Activated naive CD8-positive, alpha-beta T cell treated with anti-CD3 and anti-CD28 coated beads, Interleukin-2, amount 10 ng/mL, durations not matched to agents 7 days and 5 days (primary cell): ENCODE measurements around the gene TDRD5. TPM values are rescaled to one million over a fixed set of nuclear protein-coding genes. Genes with fewer than 3 reads are reported as not detected.

ENCODE experiments used
- ATAC-seq: fragments of 150-1000 bp; cut with Tn5 transposase; one replicate; pipeline ENCODE4 v1.10.0; 2021; ENCODE audit warnings: low read depth, moderate library complexity
- POLR2A ChIA-PET: fragments of 350-600 bp; sonication (Branson Sonifier 250); formaldehyde crosslinking; loops from one replicate; lab custom pipeline; 2021; ENCODE audit warnings: antibody characterized with exemption; lab: Charles Lee
- DNase-seq: peaks from one replicate; pipeline ENCODE4 v3.0.0; 2021
- H3K27ac Mint-ChIP-seq: one replicate; pipeline ENCODE4 v1.8.0; 2022; ENCODE audit warnings: mild to moderate bottlenecking, mixed read lengths
- H3K27me3 Mint-ChIP-seq: one replicate; pipeline ENCODE4 v1.8.0; 2022; ENCODE audit warnings: mild to moderate bottlenecking, moderate library complexity, mixed read lengths
- H3K36me3 Mint-ChIP-seq: one replicate; pipeline ENCODE4 v1.8.0; 2021; ENCODE audit warnings: mild to moderate bottlenecking, mixed read lengths
- H3K4me1 Mint-ChIP-seq: one replicate; pipeline ENCODE4 v1.8.0; 2021; ENCODE audit warnings: mixed read lengths
- H3K4me3 Mint-ChIP-seq: one replicate; pipeline ENCODE4 v1.8.0; 2022; ENCODE audit warnings: mild to moderate bottlenecking, moderate library complexity, mixed read lengths
- H3K9me3 Mint-ChIP-seq: one replicate; pipeline ENCODE4 v1.8.0; 2021; ENCODE audit warnings: mixed read lengths
- total RNA-seq, 2 experiments: library from RNA; stranded (reverse); gene quantifications; one replicate each; pipeline ENCODE4 v1.2.3, GENCODE V29; 2021

Gene TDRD5, protein sequence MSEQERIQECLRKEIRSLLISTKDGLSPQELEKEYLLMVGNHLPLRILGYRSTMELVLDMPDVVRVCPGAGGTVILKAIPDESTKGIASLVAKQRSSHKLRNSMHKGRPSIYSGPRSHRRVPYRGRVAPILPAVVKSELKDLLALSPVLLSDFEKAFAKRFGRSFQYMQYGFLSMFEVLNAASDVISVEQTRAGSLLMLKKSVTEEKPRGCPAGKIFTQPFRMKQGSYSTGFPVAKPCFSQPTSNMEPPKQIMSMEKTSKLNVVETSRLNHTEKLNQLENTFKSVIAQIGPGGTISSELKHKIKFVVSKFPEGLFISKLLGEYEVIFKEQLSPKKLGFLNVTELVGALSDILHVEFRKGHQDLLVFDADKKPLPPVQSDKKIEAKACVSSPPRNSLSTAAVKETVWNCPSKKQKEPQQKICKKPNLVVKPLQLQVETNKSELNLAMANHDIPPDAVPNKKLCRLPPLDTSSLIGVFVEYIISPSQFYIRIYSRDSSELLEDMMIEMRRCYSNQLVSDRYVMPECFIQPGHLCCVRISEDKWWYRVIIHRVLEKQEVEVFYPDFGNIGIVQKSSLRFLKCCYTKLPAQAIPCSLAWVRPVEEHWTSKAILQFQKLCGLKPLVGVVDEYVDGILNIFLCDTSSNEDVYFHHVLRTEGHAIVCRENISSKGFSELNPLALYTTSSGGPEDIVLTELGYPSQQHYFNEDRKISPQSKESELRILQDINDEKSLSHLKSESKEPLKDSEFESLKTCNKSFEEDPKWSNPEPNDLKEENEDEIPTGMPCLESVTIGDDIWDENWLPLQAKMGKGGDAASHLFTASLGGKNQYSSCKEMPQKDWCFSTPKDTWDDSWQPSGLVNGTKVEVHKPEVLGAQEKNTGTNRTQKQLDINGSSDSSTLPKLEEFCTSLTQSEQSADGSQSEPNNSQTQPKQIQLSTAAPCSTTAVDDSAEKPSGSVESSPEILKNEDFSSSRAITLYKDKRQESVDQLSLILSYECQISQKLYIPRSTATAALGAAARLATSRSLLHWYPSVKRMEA
- total RNA-seq = not detected

DNA sequence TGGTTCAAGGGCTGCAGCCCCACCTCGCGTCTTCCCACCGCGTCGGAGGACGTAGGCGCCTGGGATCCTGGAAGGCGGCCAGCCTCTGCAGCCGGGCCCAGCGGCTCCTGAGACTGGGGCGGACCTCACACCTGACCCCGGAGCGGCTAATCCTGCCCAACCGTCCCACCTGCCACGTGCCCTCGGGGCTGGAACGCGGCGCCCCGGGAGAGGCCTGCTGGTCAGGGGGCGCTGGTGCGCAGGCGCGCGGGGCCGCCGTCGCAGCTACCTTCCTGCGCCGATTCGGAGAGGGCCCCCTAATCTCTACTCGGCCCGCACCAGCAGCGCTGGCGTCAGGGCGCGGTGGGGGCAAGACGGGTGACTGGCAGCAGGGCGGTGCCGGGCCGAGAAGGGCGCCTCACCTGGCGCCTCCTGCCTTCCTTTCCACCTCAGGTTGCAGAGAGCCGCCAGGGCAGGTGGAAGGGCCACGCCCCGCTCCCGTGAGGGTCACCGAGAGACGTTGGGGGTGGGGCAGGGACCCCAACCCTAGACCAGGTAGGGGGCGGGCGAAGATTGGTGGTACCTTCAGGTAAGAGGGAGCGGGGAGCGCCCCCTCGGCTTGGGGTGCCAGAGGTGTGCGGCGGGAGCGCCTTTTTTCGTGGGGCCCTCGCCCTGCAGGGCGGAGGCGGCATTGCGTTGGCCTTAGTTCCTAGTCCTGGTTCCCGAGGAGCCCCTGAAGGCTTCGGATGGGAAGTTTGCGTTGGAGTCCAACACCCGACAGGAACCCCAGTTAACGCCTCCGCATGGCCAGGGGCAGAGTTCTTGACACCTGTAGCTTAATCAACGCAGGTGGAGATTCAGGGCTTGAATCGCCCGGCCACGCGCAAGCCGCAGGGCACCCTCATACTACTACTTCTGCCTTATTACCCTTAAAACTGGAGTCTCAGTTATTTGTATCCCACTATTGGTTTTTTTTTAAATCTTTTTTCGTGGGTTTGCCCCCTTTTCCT is at the start of gene TDRD5:
TSS of gene TDRD5 (plus strand) at position 241 of the 989 bp plus-strand sequence. CDS start 784 bp downstream, outside the sequence.
- no peak within 1 kb of the TSS for H3K4me3 Mint-ChIP-seq

DNA sequence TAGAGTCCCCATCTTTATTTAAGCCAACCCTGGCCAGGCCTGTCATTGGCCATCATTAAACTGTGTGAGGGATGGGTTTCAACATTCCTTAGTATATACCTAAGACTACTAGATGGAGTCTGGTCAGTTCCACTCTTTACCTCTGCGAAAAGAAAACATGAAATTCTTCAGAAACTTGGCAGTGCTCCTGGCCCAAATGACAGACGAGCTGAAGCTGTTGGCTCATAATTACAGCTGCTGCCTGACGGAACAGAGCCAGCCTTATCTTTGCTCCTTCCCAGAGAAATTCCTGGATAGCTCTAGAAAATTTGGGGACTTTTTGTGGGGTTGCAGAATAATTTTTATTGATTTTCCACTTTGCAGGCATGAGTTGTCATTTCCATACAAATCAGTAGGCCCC is 46.3 kb upstream of the TDRD5 start:
- no peak for ATAC-seq
- no peaks in the 10 kb centered on the region for H3K9me3 Mint-ChIP-seq
- H3K27me3 Mint-ChIP-seq = peaks cover 2% of the 10 kb centered on the region
- POLR2A ChIA-PET = no interaction called here
- DNase-seq = no peak
- H3K4me1 Mint-ChIP-seq = no peaks in the 10 kb centered on the region
- H3K27ac Mint-ChIP-seq = no peak overlapping the region
- no peak overlapping the region for H3K4me3 Mint-ChIP-seq
- H3K36me3 Mint-ChIP-seq = no peaks in the 10 kb centered on the region

More for the DNA sequence above, at the start of gene TDRD5:
- ATAC-seq (no peak), DNase-seq (no peak)
- POLR2A ChIA-PET = no interaction called here
- Mint-ChIP-seq H3K4me1 (no peaks in the 10 kb centered on the region), H3K27me3 (peaks cover 39% of the 10 kb centered on the region), H3K36me3 (no peaks in the 10 kb centered on the region), H3K27ac (no peak within 1 kb of the TSS), H3K9me3 (no peaks in the 10 kb centered on the region)

DNA sequence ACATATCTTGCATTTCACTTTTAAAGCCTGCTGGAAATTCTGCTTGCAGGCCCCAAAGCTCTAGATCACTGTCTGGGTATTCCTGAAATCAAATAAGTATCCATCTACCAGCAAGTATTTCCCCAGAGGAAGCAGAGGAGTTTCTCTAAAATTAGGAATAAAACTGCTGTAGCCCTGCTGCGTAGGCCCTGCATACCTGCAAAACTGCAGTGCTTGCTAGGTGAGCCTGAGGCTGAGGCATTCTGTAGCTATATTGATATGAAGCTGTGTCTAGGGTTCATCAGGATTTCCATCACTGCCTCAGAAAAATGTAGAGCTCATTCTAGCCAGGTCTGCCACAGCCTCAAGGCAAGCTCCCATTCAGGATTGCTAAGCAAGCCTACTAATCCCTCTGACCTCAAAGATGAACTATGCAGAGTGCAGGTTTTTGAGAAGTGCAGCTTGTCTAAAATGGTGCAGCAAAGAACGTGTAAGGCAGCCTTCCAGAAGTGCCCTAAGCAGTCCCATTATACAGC is 44.6 kb upstream of the TDRD5 start:
- POLR2A ChIA-PET = no interaction called here
- DNase-seq (no peak), ATAC-seq (no peak)
- peaks cover 1% of the 10 kb centered on the region for H3K27me3 Mint-ChIP-seq
- H3K4me3 Mint-ChIP-seq = no peak overlapping the region
- no peaks in the 10 kb centered on the region for H3K9me3 Mint-ChIP-seq
- H3K36me3 Mint-ChIP-seq = no peaks in the 10 kb centered on the region
- no peaks in the 10 kb centered on the region for H3K4me1 Mint-ChIP-seq
- no peak overlapping the region for H3K27ac Mint-ChIP-seq

DNA sequence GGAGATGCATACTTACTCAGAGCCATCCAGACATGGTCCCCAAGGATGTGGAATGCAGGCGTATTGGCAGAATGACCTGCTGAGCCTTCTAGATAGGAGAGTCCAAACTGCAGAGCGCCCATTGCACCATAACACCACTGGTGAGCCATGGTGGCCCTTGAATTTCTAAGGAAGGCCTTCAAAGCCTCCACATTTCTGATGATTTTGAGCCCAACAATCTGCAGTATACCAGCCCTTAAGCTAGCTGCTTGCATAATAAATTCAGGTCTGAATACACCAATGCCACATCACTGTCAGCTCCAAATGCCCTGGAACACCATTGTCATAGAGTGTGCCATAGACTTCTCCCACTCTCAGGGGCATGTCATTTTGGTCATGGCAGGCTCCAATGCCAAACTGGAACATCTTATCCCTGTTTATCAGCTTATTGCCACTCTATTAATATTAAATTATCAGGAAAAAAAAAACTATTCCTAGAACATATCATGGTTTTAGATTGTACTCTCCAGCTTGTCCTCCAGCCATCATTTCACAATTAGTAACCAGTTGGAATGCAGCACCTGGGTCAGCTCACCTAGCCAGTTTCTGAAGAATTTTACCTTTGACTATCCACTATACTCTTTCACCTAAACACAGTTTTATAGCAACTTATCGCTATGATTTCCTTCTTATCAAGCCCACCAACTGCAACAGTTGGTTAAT is 42.8 kb upstream of the TDRD5 start:
- no peaks in the 10 kb centered on the region for H3K27me3 Mint-ChIP-seq
- ATAC-seq (no peak), DNase-seq (no peak)
- H3K4me3 Mint-ChIP-seq = no peak overlapping the region
- no peaks in the 10 kb centered on the region for H3K9me3 Mint-ChIP-seq
- H3K36me3 Mint-ChIP-seq = no peaks in the 10 kb centered on the region
- no peak overlapping the region for H3K27ac Mint-ChIP-seq
- POLR2A ChIA-PET = no interaction called here
- no peaks in the 10 kb centered on the region for H3K4me1 Mint-ChIP-seq

DNA sequence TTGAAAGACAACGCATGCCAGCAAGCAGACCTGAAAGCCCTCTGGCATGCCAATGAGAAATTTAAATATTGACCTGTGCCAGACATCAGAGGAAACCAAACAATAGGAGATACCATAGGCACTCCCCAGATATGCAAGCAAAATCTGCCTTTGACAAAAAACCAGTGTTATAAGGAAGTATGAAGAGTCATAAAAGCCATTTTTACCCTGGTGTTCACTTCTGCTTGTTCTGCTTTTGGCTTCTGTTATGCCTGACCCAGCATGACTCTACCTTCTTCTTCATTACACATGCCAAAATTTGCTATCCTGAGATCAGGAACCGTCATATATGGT is 42.3 kb upstream of the TDRD5 start:
- Mint-ChIP-seq H3K4me3 (no peak overlapping the region), H3K27ac (no peak overlapping the region), H3K27me3 (no peaks in the 10 kb centered on the region), H3K9me3 (no peaks in the 10 kb centered on the region), H3K4me1 (no peaks in the 10 kb centered on the region), H3K36me3 (no peaks in the 10 kb centered on the region)
- no peak for DNase-seq
- POLR2A ChIA-PET = no interaction called here
- ATAC-seq = no peak

DNA sequence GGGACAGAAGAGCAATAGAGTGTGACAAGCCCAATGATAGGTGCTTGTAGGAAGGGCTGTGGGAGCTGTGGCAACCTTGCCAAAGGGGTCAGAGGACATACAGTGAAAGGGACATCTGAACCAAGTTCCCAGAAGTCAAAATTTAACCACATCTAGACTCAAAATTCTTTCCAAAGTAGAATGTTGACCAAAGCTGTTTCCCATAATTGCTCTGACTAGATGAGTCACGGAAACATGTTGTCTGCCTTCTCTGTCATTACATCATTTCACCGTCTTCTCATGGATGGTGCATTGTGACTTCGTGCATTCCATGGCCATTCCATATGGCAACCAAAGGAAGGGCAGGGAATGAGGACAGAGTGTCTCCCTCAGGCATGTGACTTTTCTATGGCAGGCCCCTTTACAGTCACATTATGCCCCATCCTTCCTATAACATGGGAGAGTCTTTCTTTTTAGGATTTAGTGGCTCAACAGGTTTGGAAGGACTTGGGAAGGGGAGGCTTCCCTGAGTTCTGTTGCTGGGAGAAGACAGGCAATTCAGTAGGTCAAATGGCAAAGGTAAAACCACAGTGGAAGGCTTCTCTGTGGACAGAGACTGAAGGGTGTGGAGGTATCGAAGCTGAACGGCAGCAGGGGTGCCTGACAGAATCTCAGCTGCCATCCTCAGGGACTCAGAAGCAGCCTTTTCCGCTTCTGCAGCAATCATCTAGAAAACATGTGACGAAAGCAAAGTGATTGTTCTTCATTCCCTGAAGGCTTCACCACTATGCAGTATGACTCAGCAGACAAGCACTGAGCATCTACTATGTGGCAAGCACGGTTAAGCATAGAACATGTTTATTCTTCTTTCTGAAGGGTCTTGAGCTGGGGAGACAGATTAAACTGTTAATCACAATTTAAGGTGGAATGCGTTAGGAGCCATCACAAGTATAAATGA is 40.6 kb upstream of the TDRD5 start:
- H3K27me3 Mint-ChIP-seq = peaks cover 5% of the 10 kb centered on the region
- no peak overlapping the region for H3K4me3 Mint-ChIP-seq
- H3K4me1 Mint-ChIP-seq = no peaks in the 10 kb centered on the region
- no peaks in the 10 kb centered on the region for H3K9me3 Mint-ChIP-seq
- DNase-seq (no peak), ATAC-seq (no peak)
- no peaks in the 10 kb centered on the region for H3K36me3 Mint-ChIP-seq
- POLR2A ChIA-PET = no interaction called here
- no peak overlapping the region for H3K27ac Mint-ChIP-seq

DNA sequence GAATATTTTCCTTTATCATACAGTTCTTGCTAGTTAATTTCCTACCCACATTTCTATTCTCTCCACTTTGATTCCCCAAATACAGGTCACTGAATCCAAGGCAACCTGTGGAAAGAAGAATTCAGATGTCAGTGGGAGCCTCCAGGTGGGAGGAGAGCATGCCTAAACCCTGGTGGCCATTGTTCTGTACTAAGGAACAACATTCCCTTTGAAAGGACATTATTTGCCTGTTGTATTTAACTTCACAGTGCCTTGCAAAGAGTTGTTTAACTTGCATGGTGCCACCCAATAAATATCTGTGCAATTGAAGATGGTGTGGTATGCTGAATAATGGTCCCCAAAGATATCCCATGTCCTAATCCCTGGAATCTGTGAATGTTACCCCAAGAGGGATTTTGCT is 37.2 kb upstream of the TDRD5 start:
- POLR2A ChIA-PET = no interaction called here
- no peaks in the 10 kb centered on the region for H3K36me3 Mint-ChIP-seq
- ATAC-seq = no peak

DNA sequence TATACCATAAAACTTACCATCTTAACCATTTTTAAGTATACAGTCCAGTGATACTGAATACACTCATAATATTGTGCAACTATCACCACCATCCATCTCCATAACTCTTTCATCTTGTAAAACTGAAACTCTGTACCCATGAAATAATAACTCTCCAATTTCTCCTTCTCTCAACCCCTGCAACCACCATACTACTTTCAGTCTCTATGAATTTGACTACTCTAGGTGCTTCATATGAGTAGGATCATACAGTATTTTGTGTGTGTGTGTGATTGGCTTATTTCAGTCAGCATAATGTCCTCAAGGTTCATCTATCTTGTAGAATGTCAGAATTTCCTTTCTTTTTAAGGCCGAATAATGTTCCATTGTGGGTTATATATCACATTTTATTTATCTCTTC is 33.6 kb upstream of the TDRD5 start:
- Mint-ChIP-seq H3K27me3 (peaks cover 5% of the 10 kb centered on the region), H3K4me1 (peaks cover 1% of the 10 kb centered on the region), H3K36me3 (no peaks in the 10 kb centered on the region), H3K9me3 (no peaks in the 10 kb centered on the region), H3K4me3 (no peak overlapping the region), H3K27ac (no peak overlapping the region)
- POLR2A ChIA-PET = no interaction called here
- no peak for DNase-seq
- no peak for ATAC-seq

More for the DNA sequence above, 37.2 kb upstream of the TDRD5 start:
- Mint-ChIP-seq H3K4me3 (no peak overlapping the region), H3K27ac (no peak overlapping the region), H3K9me3 (no peaks in the 10 kb centered on the region), H3K27me3 (peaks cover 5% of the 10 kb centered on the region), H3K4me1 (peaks cover 1% of the 10 kb centered on the region)
- no peak for DNase-seq

DNA sequence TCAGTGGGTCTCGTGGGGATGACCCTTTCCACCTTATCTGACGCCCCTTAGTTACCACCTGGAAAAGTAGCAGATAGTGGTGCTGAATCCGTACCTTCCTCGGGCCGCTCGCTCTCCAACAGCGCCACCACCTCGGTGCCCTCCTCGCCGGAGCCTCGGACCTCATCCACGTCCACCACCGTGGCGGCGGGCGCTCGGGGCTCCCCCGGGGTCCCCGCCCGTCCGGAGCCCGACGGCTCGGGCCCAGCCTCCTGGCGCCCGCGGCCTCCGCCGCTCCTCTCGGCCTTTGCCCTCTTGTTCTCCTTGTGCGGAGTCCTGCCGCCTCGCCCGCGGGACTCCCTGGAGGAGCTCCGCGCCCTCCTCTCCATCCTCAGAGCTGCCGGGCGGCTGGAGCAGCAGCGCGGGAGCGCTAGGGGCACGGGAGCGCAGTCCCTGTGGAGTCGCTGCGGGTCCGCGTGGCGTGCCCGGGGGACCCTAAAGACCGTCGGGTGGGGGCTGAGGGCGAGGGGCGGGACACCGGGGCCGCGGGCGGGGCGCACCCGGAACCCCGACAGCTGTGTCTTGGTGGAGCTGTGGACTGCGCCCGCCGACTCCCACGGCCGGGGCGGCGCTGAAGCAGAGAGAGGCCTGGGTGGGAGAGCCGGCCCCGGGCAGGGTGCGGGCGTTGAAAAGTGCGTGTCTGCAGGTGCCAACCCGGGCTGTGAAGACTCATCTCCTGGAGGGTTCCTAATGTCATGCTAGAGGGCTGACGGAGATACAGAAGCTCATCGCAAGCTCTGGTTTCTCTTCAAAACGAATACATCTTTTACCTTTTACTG is 15.9 kb upstream of the TDRD5 start, which contains the start of gene NPHS2:
TSS of gene NPHS2 (minus strand) at position 452 of the 818 bp plus-strand sequence. CDS start at position 368, 84 bp downstream.
- H3K27me3 Mint-ChIP-seq = peaks cover 41% of the 10 kb centered on the region
- no peaks in the 10 kb centered on the region for H3K36me3 Mint-ChIP-seq
- H3K4me1 Mint-ChIP-seq = peaks cover 3% of the 10 kb centered on the region
- DNase-seq (no peak), ATAC-seq (no peak)
- POLR2A ChIA-PET = no interaction called here
- H3K9me3 Mint-ChIP-seq = no peaks in the 10 kb centered on the region
- H3K27ac Mint-ChIP-seq = no peak within 1 kb of the TSS
- no peak within 1 kb of the TSS for H3K4me3 Mint-ChIP-seq

DNA sequence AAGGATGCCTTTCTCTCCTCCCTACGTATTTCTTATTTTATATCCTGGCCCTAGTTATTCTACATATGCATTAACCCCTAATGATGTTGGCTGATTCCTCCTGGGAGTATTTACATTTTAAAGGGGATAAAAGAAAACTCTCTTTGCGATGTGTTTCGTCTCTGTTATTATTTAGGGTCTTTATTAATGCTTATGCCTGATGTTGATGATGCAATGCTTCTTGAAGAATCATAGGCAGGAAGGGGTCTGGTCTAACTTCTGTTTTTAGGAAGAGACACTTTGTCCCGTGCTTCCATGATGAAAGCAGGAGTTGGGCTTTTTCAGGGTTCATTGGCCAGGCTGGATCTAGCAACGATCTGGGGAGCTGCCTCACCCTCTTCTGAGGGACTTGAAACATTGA is 15.1 kb upstream of the TDRD5 start:
- ATAC-seq (no peak), DNase-seq (no peak)
- Mint-ChIP-seq H3K4me3 (no peak overlapping the region), H3K27me3 (peaks cover 41% of the 10 kb centered on the region), H3K9me3 (no peaks in the 10 kb centered on the region), H3K4me1 (peaks cover 3% of the 10 kb centered on the region), H3K27ac (no peak overlapping the region), H3K36me3 (no peaks in the 10 kb centered on the region)
- POLR2A ChIA-PET = no interaction called here
